Muscle of back (tissue), 11 donors: ENCODE measurements around the gene BPIFA3. TPM values are rescaled to one million over a fixed set of nuclear protein-coding genes. Genes with fewer than 3 reads are reported as not detected.
A peak's percentile ranks its signal among the peaks of the same experiment; 100 is the strongest.

ENCODE experiments used
- DNase-seq, 3 donors: peaks; one replicate each; pipeline versions ENCODE4 v3.0.0 to v3.0.0-alpha.2; 2013
- polyA plus RNA-seq, 10 donors: library from polyadenylated mRNA; unstranded; fragments of 120-200 nt; gene quantifications; one replicate each; pipeline ENCODE4 v1.2.1, GENCODE V29; 2013; ENCODE audit not compliant: insufficient read length in 10 of 10

BPIFA3 gene
- polyA plus RNA-seq, 10 donors, result not detected

DNA sequence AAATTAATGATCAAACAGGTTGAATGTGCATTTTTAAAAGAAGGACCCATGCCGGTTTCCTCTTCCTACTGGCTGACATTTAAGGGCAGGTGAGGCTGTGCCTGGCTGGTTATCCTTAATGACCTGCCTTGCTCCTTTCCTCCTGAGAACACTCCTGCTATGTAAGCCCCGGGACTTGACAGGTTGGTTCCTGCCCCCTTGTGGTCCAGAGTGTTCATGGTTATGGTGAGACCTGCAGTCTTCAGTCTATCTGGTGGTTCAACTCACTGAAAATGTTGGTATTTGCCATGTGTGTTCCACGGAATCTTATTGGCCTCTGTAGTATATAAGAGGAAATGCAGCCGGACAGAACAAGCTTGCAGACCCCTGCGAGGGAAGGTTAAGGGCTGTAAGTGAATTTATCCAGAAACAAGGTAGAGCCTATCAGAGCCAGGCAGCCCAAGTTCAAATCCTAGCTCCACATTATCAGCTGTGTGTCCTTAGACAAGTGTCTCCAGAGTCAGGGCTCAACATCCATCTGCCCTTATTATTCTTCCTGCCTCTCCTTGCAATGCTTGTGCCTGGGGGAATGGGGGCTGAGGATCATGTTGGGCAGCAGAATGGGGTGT is 5.2 kb upstream of the BPIFA3 start:
- peak in 2 of 3 donors; percentile 8 to 16 for DNase-seq

GRCh38 chr20:33224399-33224798 is 7.2 kb downstream of the BPIFA3 start:
- no peak for DNase-seq

GRCh38 chr20:33229843-33230242 is 12.7 kb downstream of the BPIFA3 start:
- DNase-seq, result no peak

GRCh38 chr20:33231237-33231636 is 14.1 kb downstream of the BPIFA3 start:
- no peak for DNase-seq

GRCh38 chr20:33232486-33233072 is 15.4 kb downstream of the BPIFA3 start:
- DNase-seq, result no peak

DNA sequence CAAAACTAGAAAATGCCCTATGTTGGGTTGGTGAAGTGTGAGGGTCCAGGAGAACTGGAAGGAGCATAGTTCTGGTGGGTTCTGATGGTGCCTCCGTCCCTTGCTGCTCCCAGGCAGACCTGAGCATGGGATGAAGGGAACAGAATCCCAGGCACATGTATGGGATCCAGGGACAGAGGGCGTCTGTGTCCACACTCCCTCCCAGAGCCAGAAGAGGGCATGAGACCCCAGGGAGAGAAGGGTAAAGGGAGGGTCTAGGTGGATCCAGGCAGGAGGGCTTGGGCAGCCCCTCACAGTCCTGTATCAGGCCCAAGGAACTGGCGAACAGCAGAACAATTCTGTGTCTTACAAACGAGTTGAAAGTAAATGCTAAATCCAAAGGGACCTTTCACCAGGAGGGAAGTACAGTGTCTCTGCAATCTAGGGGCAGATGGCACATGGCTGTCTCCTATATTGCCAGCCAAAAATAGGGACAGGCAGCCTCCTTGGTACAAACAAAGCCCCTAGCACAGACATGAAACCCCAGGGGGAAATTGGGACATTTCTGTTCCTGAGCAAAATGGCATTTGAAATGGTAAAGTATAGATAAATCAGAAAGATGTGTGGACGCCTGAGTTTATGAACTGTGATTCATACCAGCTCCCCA is 16.1 kb downstream of the BPIFA3 start:
- no peak for DNase-seq

GRCh38 chr20:33234050-33234449 is 16.9 kb downstream of the BPIFA3 start:
- DNase-seq, result no peak

GRCh38 chr20:33235696-33236095 is 18.5 kb downstream of the BPIFA3 start, which contains the start of gene BPIFA1:
Gene BPIFA1, plus strand, starts transcription at chr20:33235996. Its CDS starts 1,716 bp downstream, at chr20:33237712.
- DNase-seq, result no peak

GRCh38 chr20:33236351-33236750 is 19.2 kb downstream of the BPIFA3 start:
- DNase-seq, result no peak

DNA sequence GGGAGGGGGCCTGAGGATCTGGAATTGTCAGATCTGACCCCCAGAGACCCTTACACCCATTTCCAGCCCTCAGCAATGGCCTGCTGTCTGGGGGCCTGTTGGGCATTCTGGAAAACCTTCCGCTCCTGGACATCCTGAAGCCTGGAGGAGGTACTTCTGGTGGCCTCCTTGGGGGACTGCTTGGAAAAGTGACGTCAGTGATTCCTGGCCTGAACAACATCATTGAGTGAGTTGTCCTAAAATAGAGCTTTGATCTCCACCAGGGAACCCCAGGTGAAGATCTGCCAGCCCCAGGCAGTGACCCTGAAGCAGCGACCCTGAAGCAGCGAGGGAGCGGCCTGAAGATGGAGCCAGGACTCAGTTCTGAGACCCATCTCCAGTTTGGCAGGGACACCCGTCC is 20.8 kb downstream of the BPIFA3 start:
- no peak for DNase-seq

DNA sequence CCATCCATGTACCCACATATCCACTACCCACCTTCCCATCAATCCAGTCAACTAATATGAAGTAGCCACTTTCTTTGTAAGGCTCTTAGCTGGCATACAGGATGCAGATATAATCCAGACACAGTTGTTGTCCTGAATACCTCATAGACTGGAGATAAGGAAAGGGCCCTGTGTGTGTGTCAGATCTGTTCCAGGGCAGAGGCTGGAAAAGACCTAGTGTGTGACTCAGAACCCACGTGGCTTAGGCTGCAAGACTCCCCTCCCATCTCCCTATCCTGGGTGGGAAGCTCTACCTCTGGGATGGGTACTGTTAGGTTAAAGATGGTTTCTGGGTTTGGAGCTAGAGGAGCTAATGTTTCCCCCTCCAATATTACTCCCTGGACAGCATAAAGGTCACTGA is 22.3 kb downstream of the BPIFA3 start:
- no peak for DNase-seq

DNA sequence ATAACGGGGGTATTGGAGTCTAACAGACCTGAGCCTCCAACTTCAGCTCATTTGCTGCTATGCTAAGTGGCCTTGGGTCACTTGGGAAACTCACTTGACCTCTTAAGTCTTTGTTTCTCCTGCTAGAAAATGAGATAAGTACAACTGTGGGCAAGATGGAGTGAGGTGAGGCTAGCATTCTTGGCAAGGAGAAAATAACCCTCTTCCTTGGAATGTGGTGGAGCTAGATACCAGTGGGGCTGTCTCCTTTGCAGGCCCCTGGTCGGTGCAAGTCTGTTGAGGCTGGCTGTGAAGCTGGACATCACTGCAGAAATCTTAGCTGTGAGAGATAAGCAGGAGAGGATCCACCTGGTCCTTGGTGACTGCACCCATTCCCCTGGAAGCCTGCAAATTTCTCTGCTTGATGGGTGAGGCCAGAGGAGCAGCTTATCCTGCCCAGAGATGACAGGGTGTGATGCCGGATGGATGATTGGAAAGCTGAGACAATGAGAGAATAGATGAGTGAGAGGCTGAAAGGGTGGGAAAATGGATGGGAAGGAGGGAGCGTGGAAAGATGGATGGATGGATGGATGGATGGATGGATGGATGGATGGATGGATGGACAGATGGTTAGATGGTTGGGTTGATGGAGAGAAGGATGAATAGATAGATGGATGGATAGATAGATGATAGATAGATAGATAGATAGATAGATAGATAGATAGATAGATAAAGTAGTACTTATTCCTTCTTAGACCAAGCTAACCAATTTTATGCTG is 23.0 kb downstream of the BPIFA3 start:
- DNase-seq, result no peak

DNA sequence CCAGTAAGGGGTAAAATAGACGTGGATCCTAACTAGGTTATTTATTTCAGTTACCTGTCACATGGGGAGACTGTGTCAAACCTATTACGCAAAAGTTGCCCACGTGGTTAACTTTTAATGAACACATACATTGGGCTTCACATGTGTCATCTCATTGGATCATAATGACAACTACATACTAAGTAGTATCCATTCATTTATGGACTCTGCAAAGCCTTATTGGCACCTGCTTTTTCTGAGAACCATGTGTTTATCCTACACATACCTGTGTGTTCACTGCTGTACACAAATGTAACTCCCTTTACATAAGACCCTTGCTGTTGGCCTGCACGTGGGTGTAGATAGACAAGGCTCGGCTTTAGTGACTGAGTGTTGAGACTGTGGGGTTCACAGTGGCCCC is 23.8 kb downstream of the BPIFA3 start:
- DNase-seq, result no peak

GRCh38 chr20:33242319-33243100 is 25.4 kb downstream of the BPIFA3 start:
- no peak for DNase-seq

- no peak for DNase-seq
Measured at GRCh38 chr20:33246077-33246476, 28.9 kb downstream of the BPIFA3 start.

DNA sequence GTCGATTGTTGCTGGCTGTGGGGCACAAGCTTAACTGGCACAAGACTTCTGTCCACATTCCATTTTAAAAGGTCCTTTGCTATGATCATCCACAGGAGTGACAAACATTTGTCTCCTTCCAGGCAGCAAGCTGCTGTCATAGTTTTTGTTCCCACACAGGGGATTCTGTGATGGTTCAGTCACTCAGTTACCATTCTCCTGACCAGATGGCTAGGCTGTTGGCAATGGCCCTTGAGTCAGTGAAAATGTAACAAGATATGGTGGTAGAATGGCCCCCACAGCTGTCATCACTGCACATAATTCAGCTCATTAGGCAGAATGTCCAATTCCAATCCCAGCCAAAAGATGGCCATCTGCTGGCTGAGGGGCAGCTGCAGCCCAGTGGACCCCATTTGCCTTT is 32.3 kb downstream of the BPIFA3 start:
- DNase-seq, result no peak

DNA sequence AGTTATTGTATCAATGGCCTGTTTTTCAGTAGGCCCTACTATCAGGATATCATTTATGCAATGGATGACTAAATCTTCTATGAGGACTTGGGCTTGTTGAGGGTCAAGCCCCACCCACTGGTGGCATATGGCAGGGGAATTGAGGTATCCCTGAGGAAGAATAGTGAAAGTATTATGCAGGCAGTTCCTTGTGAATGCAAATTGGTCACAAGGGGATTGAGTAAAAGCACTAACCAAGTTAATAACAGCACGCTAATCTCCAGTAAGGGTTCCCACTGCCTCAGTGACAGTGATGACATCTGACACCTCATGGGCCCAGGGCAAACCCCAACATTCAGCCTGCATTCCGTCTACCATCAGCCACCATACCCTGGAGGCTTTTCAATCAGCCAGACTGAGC is 33.5 kb downstream of the BPIFA3 start:
- DNase-seq, result no peak

- DNase-seq, result no peak
Measured at GRCh38 chr20:33251496-33251895, 34.3 kb downstream of the BPIFA3 start.

DNA sequence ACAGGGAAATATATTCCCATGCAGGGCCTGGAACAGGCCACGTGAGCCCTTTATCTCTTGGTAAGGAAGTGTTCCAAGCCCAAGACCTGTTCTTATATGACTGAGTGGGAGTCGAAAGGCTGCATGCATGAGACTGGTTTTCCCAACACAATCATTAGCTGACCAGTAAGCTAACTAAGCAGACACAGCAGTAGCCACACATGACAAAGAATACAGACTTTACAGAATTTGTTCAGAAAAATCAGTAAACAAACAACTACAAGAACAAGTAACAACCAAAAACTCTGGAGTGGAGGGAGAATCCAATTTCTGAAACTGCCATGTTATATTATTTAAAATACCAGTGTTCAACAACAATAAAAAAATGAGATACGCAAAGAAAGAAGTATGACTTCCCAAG is 35.3 kb downstream of the BPIFA3 start:
- no peak for DNase-seq

- no peak for DNase-seq
Measured at GRCh38 chr20:33255005-33255404, 37.9 kb downstream of the BPIFA3 start.

GRCh38 chr20:33257237-33257636 is 40.1 kb downstream of the BPIFA3 start:
- DNase-seq, result no peak

DNA sequence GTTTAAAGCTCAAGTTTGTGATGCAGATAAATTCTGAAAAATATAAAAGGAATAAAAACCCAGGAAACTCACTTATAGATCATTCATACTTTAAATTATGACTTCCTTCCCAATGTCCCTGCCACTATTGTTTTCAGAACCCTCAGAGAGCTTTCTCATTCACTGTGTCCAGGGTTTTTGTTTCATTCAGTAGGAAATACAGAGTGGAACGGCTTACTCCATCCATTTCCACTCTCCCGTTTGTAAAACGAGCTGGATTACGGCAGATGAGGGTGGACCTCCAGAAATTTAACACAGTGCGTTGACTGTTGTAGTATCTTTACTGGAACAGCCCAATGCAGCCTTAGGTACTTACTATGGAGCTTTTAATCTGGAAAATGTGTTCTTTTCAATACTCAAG is 42.2 kb downstream of the BPIFA3 start:
- DNase-seq, result no peak
